CD4-positive, alpha-beta T cell (primary cell): ENCODE data around the gene OR51D1. TPM values are rescaled to one million over a fixed set of nuclear protein-coding genes. Genes with fewer than 3 reads are reported as not detected.

Source experiments
- ATAC-seq: fragments of 200-7000 bp; cut with Tn5 transposase; one replicate; pipeline ENCODE4 v1.10.0; 2022; ENCODE audit warnings: mild to moderate bottlenecking; ENCODE audit not compliant: poor library complexity
- CTCF ChIA-PET: fragments of 350-600 bp; sonication (Branson Sonifier 250); formaldehyde crosslinking; loops from one replicate; lab custom pipeline; 2021; ENCODE audit warnings: antibody characterized with exemption, inconsistent platforms; lab: Charles Lee
- POLR2A ChIA-PET: fragments of 350-600 bp; sonication (Branson Sonifier 250); formaldehyde crosslinking; loops from one replicate; lab custom pipeline; 2021; ENCODE audit warnings: antibody characterized with exemption, inconsistent platforms; lab: Charles Lee
- DNase-seq, 14 experiments: peaks; one replicate each; pipeline ENCODE4 v3.0.0-alpha.2; 2013 to 2020; ENCODE audit warnings: mixed read lengths in 2 of 14
- H3K27ac ChIP-seq, 2 donors: one replicate each; pipeline versions ENCODE4 v1.5.1 to v1.7.0; 2013; ENCODE audit warnings: low read length in 2 of 2, low read depth in 1 of 2, mild to moderate bottlenecking in 1 of 2
- H3K27me3 ChIP-seq, 2 experiments: 1 replicate in 1 of 2; 2 replicates in 1 of 2; pipeline versions ENCODE4 v1.6.1 to v1.7.0; 2013; ENCODE audit warnings: low read length in 2 of 2, control low read depth in 1 of 2, mild to moderate bottlenecking in 1 of 2, moderate library complexity in 1 of 2; ENCODE audit not compliant: insufficient read depth in 2 of 2, control insufficient read depth in 1 of 2
- H3K36me3 ChIP-seq: one replicate; pipeline ENCODE4 v1.6.1; 2013; ENCODE audit warnings: low read length, control low read depth; ENCODE audit not compliant: insufficient read depth
- H3K4me1 ChIP-seq: one replicate; pipeline ENCODE4 v1.6.1; 2013; ENCODE audit warnings: low read length, control low read depth; ENCODE audit not compliant: insufficient read depth
- H3K4me3 ChIP-seq: one replicate; pipeline ENCODE4 v1.5.1; 2013; ENCODE audit warnings: mild to moderate bottlenecking, low read length, moderate library complexity
- H3K9me3 ChIP-seq, 2 experiments: 1 replicate in 1 of 2; 2 replicates in 1 of 2; pipeline versions ENCODE4 v1.6.1 to v1.7.0; 2013; ENCODE audit warnings: low read length in 2 of 2, mild to moderate bottlenecking in 2 of 2, control low read depth in 1 of 2, moderate library complexity in 1 of 2; ENCODE audit not compliant: control insufficient read depth in 1 of 2, insufficient read depth in 1 of 2
- H3K27ac Mint-ChIP-seq: one replicate; pipeline ENCODE4 v1.8.0; 2020; ENCODE audit warnings: mixed read lengths
- H3K27me3 Mint-ChIP-seq: one replicate; pipeline ENCODE4 v1.8.0; 2021; ENCODE audit warnings: mixed read lengths
- H3K36me3 Mint-ChIP-seq: one replicate; pipeline ENCODE4 v1.8.0; 2021; ENCODE audit warnings: low read depth, mixed read lengths
- H3K4me1 Mint-ChIP-seq: one replicate; pipeline ENCODE4 v1.8.0; 2021; ENCODE audit warnings: low read depth, mixed read lengths
- H3K4me3 Mint-ChIP-seq: one replicate; pipeline ENCODE4 v1.8.0; 2020; ENCODE audit warnings: mild to moderate bottlenecking, mixed read lengths
- H3K9me3 Mint-ChIP-seq: one replicate; pipeline ENCODE4 v1.8.0; 2020; ENCODE audit warnings: mixed read lengths
- CTCF ChIP-seq: fragments of 200-600 bp; IDR thresholded peaks from one replicate; pipeline ENCODE4 v1.8.0; 2022; ENCODE audit warnings: antibody characterized with exemption, mild to moderate bottlenecking
- intact Hi-C, 2 experiments: fragments of 100-400 bp; cut with DNase I in 1 of 2; cut with micrococcal nuclease in 1 of 2; formaldehyde crosslinking; loops; one replicate each; pipeline versions ENCODE4 v1.15.1 to v1.9.0; 2023 to 2025; cut with DNase I, micrococcal nuclease
- total RNA-seq, 174 experiments: library from RNA in 2 of 174; stranded (reverse) in 2 of 174; gene quantifications; one replicate each; pipeline ENCODE4 v1.2.3 and lab custom pipeline; 2021 to 2026

OR51D1 gene
- total RNA-seq, 2 experiments from 2014 or later = not detected

GRCh38 chr11:4643682-4644081 lies 6.4 kb downstream of the OR51D1 start, which contains the start of gene OR51E1:
TSS of gene OR51E1 (plus strand) at chr11:4643982. CDS start at chr11:4652527, 8,545 bp downstream.
- ChIA-PET CTCF (no interaction called here), POLR2A (no interaction called here)
- H3K4me3 Mint-ChIP-seq = no peak within 1 kb of the TSS
- Histone ChIP-seq H3K4me3 (no peak within 1 kb of the TSS), H3K27ac (no peak within 1 kb of the TSS), H3K27me3 (peaks cover 4 to 6% of the 10 kb centered on the region in 2 experiments), H3K9me3 (no peaks in the 10 kb centered on the region), H3K4me1 (no peaks in the 10 kb centered on the region), H3K36me3 (no peaks in the 10 kb centered on the region)
- no peak within 1 kb of the TSS for H3K27ac Mint-ChIP-seq
- H3K36me3 Mint-ChIP-seq = no peaks in the 10 kb centered on the region
- DNase-seq = no peak
- H3K9me3 Mint-ChIP-seq = no peaks in the 10 kb centered on the region
- TF ChIP-seq CTCF = no peak
- H3K27me3 Mint-ChIP-seq = peaks cover 40% of the 10 kb centered on the region
- ATAC-seq = no peak
- intact Hi-C loops = no loop called here
- no peaks in the 10 kb centered on the region for H3K4me1 Mint-ChIP-seq

DNA sequence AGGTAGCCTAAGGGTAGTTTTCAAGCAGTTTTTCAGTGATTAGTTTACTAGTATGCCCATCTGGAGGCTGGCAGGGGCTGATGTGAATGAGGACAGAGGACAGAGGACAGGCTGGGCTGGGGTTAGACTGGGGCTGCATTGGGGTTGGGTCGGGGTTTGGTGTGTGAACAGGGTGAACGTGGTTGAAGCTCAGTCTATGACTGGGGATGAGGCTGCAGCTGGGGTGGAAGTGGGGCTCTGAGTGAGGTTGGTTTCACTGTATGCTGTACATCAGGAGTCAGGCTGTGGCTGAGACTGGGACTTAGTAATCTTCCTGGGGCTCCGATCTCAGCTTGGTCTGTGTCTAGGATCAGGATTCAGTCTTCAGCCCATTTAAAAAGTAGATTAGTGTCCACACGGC lies 7.0 kb downstream of the OR51D1 start:
- no peak for DNase-seq
- no peak for TF ChIP-seq CTCF
- Histone ChIP-seq H3K4me1 (no peaks in the 10 kb centered on the region), H3K27me3 (peaks cover 4 to 6% of the 10 kb centered on the region in 2 experiments), H3K9me3 (no peaks in the 10 kb centered on the region), H3K36me3 (no peaks in the 10 kb centered on the region), H3K4me3 (no peak overlapping the region), H3K27ac (no peak overlapping the region)
- no peaks in the 10 kb centered on the region for H3K36me3 Mint-ChIP-seq
- intact Hi-C loops = no loop called here
- no peaks in the 10 kb centered on the region for H3K9me3 Mint-ChIP-seq
- ChIA-PET POLR2A (no interaction called here), CTCF (no interaction called here)
- H3K27ac Mint-ChIP-seq = no peak overlapping the region
- H3K4me1 Mint-ChIP-seq = no peaks in the 10 kb centered on the region
- no peak for ATAC-seq
- H3K4me3 Mint-ChIP-seq = no peak overlapping the region
- peaks cover 40% of the 10 kb centered on the region for H3K27me3 Mint-ChIP-seq

DNA sequence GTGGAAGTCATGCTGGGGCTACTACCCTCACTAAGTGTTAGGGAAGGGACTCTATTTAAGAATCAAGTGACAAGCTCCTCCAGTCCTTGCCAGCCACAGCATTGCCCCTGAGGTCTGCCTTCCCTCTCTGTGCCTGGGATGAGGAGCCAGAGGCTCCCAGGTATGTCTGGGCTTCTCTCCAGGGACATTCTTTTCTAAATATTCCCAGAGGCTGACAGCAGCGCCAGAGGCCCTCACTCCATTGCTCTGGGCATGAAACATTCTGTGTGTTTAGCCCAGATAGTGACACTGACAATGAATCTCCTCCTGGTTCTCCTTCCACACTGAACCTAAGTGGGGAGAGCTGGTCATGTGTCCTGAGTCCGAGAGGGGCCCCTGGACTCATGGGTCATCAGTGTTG lies 8.7 kb downstream of the OR51D1 start:
- no peak overlapping the region for H3K4me3 ChIP-seq
- ATAC-seq (no peak), DNase-seq (no peak)
- no peak overlapping the region for H3K27ac ChIP-seq
- no peaks in the 10 kb centered on the region for H3K9me3 ChIP-seq
- Mint-ChIP-seq H3K4me3 (no peak overlapping the region), H3K4me1 (no peaks in the 10 kb centered on the region), H3K9me3 (no peaks in the 10 kb centered on the region), H3K27me3 (peaks cover 35% of the 10 kb centered on the region), H3K27ac (no peak overlapping the region), H3K36me3 (no peaks in the 10 kb centered on the region)
- H3K4me1 ChIP-seq = no peaks in the 10 kb centered on the region
- no peaks in the 10 kb centered on the region for H3K36me3 ChIP-seq
- H3K27me3 ChIP-seq = peaks cover 4 to 6% of the 10 kb centered on the region in 2 experiments
- ChIA-PET CTCF (interaction anchor here (0.5 kb wide), 1 partner anchor 71 kb away, joined by 3 read pairs; no protein-coding TSS in a partner anchor), POLR2A (no interaction called here)
- TF ChIP-seq CTCF = no peak
- intact Hi-C loops = no loop called here
